Measurements from ENCODE around the gene FAM114A2. TPM values are rescaled to one million over a fixed set of nuclear protein-coding genes. Genes with fewer than 3 reads are reported as not detected.

Gene FAM114A2
- total and polyA plus RNA-seq, 4 donors, result 5.4 to 18.3 (median 11.6) TPM

GRCh38 chr5:154010660-154011059, 28.1 kb downstream of the FAM114A2 start:
- Histone ChIP-seq H3K27me3 (ENCODE audit: control insufficient read depth in 4 of 4, insufficient read depth in 4 of 4, low read length in 3 of 4) (no peaks in the 10 kb centered on the region), H3K9ac (ENCODE audit: low read depth in 1 of 2, low read length in 2 of 2) (no peak overlapping the region), H3K36me3 (ENCODE audit: control insufficient read depth in 4 of 4, insufficient read depth in 3 of 4, low read depth in 1 of 4, low read length in 3 of 4) (peaks cover 1 to 13% (median 6%) of the 10 kb centered on the region in 4 donors), H3K4me1 (ENCODE audit: control insufficient read depth in 4 of 4, insufficient read depth in 4 of 4, low read length in 3 of 4) (no peaks in the 10 kb centered on the region), H3K9me3 (ENCODE audit: control insufficient read depth in 4 of 4, low read length in 3 of 4) (no peaks in the 10 kb centered on the region), H3K4me3 (ENCODE audit: low read depth in 1 of 3, low read length in 3 of 3) (no peak overlapping the region), H3K27ac (ENCODE audit: low read depth in 1 of 2, low read length in 2 of 2) (no peak overlapping the region)
- TF ChIP-seq GABPA (IDR thresholded peaks at IDR 0.05 in 1 of 2, conservative IDR thresholded peaks at IDR 0.05 in 1 of 2) (no peak), HNF4G (IDR thresholded peaks at IDR 0.05) (no peak), ATF3 (IDR thresholded peaks at IDR 0.05) (no peak), NR2F2 (IDR thresholded peaks at IDR 0.05) (no peak)
- WGBS, result 60% methylated on average over 3 of the region's 3 CpGs
- DNase-seq (ENCODE audit: low spot score), result no peak

GRCh38 chr5:154005648-154006047, 33.1 kb downstream of the FAM114A2 start:
- Histone ChIP-seq H3K36me3 (ENCODE audit: control insufficient read depth in 4 of 4, insufficient read depth in 3 of 4, low read depth in 1 of 4, low read length in 3 of 4) (peaks cover 0 to 10% (median 6%) of the 10 kb centered on the region in 4 donors), H3K4me1 (ENCODE audit: control insufficient read depth in 4 of 4, insufficient read depth in 4 of 4, low read length in 3 of 4) (no peaks in the 10 kb centered on the region), H3K9me3 (ENCODE audit: control insufficient read depth in 4 of 4, low read length in 3 of 4) (no peaks in the 10 kb centered on the region), H3K27me3 (ENCODE audit: control insufficient read depth in 4 of 4, insufficient read depth in 4 of 4, low read length in 3 of 4) (no peaks in the 10 kb centered on the region), H3K27ac (ENCODE audit: low read depth in 1 of 2, low read length in 2 of 2) (no peak overlapping the region), H3K9ac (ENCODE audit: low read depth in 1 of 2, low read length in 2 of 2) (no peak overlapping the region), H3K4me3 (ENCODE audit: low read depth in 1 of 3, low read length in 3 of 3) (no peak overlapping the region)
- whole genome bisulfite sequencing, result 92% methylated on average over 1 of the region's 1 CpG
- no peak for DNase-seq (ENCODE audit: low spot score)
- TF ChIP-seq RAD21 (IDR thresholded peaks at IDR 0.05) (no peak), NR2F2 (IDR thresholded peaks at IDR 0.05) (no peak), GABPA (IDR thresholded peaks at IDR 0.05 in 1 of 2, conservative IDR thresholded peaks at IDR 0.05 in 1 of 2) (no peak), HNF4G (IDR thresholded peaks at IDR 0.05) (no peak)
- TF ChIP-seq, protein P1, sequence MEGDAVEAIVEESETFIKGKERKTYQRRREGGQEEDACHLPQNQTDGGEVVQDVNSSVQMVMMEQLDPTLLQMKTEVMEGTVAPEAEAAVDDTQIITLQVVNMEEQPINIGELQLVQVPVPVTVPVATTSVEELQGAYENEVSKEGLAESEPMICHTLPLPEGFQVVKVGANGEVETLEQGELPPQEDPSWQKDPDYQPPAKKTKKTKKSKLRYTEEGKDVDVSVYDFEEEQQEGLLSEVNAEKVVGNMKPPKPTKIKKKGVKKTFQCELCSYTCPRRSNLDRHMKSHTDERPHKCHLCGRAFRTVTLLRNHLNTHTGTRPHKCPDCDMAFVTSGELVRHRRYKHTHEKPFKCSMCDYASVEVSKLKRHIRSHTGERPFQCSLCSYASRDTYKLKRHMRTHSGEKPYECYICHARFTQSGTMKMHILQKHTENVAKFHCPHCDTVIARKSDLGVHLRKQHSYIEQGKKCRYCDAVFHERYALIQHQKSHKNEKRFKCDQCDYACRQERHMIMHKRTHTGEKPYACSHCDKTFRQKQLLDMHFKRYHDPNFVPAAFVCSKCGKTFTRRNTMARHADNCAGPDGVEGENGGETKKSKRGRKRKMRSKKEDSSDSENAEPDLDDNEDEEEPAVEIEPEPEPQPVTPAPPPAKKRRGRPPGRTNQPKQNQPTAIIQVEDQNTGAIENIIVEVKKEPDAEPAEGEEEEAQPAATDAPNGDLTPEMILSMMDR (IDR thresholded peaks at IDR 0.05; ENCODE audit: low read depth, low read length, missing input control), result no peak
- TF ChIP-seq, protein P2, sequence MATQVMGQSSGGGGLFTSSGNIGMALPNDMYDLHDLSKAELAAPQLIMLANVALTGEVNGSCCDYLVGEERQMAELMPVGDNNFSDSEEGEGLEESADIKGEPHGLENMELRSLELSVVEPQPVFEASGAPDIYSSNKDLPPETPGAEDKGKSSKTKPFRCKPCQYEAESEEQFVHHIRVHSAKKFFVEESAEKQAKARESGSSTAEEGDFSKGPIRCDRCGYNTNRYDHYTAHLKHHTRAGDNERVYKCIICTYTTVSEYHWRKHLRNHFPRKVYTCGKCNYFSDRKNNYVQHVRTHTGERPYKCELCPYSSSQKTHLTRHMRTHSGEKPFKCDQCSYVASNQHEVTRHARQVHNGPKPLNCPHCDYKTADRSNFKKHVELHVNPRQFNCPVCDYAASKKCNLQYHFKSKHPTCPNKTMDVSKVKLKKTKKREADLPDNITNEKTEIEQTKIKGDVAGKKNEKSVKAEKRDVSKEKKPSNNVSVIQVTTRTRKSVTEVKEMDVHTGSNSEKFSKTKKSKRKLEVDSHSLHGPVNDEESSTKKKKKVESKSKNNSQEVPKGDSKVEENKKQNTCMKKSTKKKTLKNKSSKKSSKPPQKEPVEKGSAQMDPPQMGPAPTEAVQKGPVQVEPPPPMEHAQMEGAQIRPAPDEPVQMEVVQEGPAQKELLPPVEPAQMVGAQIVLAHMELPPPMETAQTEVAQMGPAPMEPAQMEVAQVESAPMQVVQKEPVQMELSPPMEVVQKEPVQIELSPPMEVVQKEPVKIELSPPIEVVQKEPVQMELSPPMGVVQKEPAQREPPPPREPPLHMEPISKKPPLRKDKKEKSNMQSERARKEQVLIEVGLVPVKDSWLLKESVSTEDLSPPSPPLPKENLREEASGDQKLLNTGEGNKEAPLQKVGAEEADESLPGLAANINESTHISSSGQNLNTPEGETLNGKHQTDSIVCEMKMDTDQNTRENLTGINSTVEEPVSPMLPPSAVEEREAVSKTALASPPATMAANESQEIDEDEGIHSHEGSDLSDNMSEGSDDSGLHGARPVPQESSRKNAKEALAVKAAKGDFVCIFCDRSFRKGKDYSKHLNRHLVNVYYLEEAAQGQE (IDR thresholded peaks at IDR 0.05), result no peak

- H3K36me3 ChIP-seq (ENCODE audit: control insufficient read depth in 4 of 4, insufficient read depth in 3 of 4, low read depth in 1 of 4, low read length in 3 of 4), result peaks cover 2 to 17% (median 6%) of the 10 kb centered on the region in 4 donors
Measured at GRCh38 chr5:154002511-154003020, 36.1 kb downstream of the FAM114A2 start.

More at GRCh38 chr5:154002511-154003020, 36.1 kb downstream of the FAM114A2 start:
- Histone ChIP-seq H3K4me3 (ENCODE audit: low read depth in 1 of 3, low read length in 3 of 3) (no peak overlapping the region), H3K27me3 (ENCODE audit: control insufficient read depth in 4 of 4, insufficient read depth in 4 of 4, low read length in 3 of 4) (no peaks in the 10 kb centered on the region), H3K4me1 (ENCODE audit: control insufficient read depth in 4 of 4, insufficient read depth in 4 of 4, low read length in 3 of 4) (no peaks in the 10 kb centered on the region), H3K27ac (ENCODE audit: low read depth in 1 of 2, low read length in 2 of 2) (peak overlapping the region; percentile 40 to 79), H3K9ac (ENCODE audit: low read depth in 1 of 2, low read length in 2 of 2) (no peak overlapping the region), H3K9me3 (ENCODE audit: control insufficient read depth in 4 of 4, low read length in 3 of 4) (no peaks in the 10 kb centered on the region)
- 87% methylated on average over 7 of the region's 7 CpGs for whole genome bisulfite sequencing
- TF ChIP-seq, protein P3, sequence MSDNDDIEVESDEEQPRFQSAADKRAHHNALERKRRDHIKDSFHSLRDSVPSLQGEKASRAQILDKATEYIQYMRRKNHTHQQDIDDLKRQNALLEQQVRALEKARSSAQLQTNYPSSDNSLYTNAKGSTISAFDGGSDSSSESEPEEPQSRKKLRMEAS (IDR thresholded peaks at IDR 0.05), result no peak
- TF ChIP-seq YY1 (IDR thresholded peaks at IDR 0.05) (no peak), HNF4G (IDR thresholded peaks at IDR 0.05) (no peak), FOXA1 (IDR thresholded peaks at IDR 0.05) (no peak), GABPA (IDR thresholded peaks at IDR 0.05 in 1 of 2, conservative IDR thresholded peaks at IDR 0.05 in 1 of 2) (no peak), SP1 (IDR thresholded peaks at IDR 0.05) (no peak), FOXA2 (IDR thresholded peaks at IDR 0.05) (no peak), JUND (IDR thresholded peaks at IDR 0.05) (no peak)
- DNase-seq (ENCODE audit: low spot score), result no peak

All from liver (tissue), 9 donors.